Stimulated activated memory B cell treated with anti-CD40 and anti-IgM and Interleukin-4, amounts not matched to agents 10 μg/mL and 1 μg/mL and 100 μg/mL, for 72 hours (primary cell): ENCODE results near the gene ADORA2A.

ENCODE experiments used
- ATAC-seq: fragments of 150-1000 bp; cut with Tn5 transposase; 2 replicates; pipeline ENCODE4 v1.10.0; 2021
- H3K27ac Mint-ChIP-seq: one replicate; pipeline ENCODE4 v1.8.0; 2022; ENCODE audit warnings: mild to moderate bottlenecking, mixed read lengths
- H3K27me3 Mint-ChIP-seq: one replicate; pipeline ENCODE4 v1.8.0; 2022; ENCODE audit warnings: mixed read lengths
- H3K36me3 Mint-ChIP-seq: one replicate; pipeline ENCODE4 v1.8.0; 2022; ENCODE audit warnings: mixed read lengths
- H3K4me1 Mint-ChIP-seq: one replicate; pipeline ENCODE4 v1.8.0; 2022; ENCODE audit warnings: mixed read lengths
- H3K4me3 Mint-ChIP-seq: one replicate; pipeline ENCODE4 v1.8.0; 2022; ENCODE audit warnings: mild to moderate bottlenecking, moderate library complexity, mixed read lengths
- H3K9me3 Mint-ChIP-seq: one replicate; pipeline ENCODE4 v1.8.0; 2022; ENCODE audit warnings: mixed read lengths

Gene ADORA2A

DNA sequence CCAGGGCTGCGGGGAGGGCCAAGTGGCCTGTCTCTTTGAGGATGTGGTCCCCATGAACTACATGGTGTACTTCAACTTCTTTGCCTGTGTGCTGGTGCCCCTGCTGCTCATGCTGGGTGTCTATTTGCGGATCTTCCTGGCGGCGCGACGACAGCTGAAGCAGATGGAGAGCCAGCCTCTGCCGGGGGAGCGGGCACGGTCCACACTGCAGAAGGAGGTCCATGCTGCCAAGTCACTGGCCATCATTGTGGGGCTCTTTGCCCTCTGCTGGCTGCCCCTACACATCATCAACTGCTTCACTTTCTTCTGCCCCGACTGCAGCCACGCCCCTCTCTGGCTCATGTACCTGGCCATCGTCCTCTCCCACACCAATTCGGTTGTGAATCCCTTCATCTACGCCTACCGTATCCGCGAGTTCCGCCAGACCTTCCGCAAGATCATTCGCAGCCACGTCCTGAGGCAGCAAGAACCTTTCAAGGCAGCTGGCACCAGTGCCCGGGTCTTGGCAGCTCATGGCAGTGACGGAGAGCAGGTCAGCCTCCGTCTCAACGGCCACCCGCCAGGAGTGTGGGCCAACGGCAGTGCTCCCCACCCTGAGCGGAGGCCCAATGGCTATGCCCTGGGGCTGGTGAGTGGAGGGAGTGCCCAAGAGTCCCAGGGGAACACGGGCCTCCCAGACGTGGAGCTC is 13.5 kb downstream of the ADORA2A start:
- Mint-ChIP-seq H3K27ac (peak overlapping the region; percentile 54), H3K36me3 (peaks cover 32% of the 10 kb centered on the region), H3K4me1 (peaks cover 67% of the 10 kb centered on the region), H3K4me3 (no peak overlapping the region), H3K9me3 (no peaks in the 10 kb centered on the region), H3K27me3 (no peaks in the 10 kb centered on the region)
- ATAC-seq = no peak

GRCh38 chr22:24441406-24442351 is 14.3 kb downstream of the ADORA2A start:
- Mint-ChIP-seq H3K4me1 (peaks cover 58% of the 10 kb centered on the region), H3K36me3 (peaks cover 32% of the 10 kb centered on the region), H3K4me3 (no peak overlapping the region), H3K27ac (peak overlapping the region; percentile 54), H3K9me3 (no peaks in the 10 kb centered on the region), H3K27me3 (no peaks in the 10 kb centered on the region)
- no peak for ATAC-seq

- H3K36me3 Mint-ChIP-seq = peaks cover 32% of the 10 kb centered on the region
- no peak overlapping the region for H3K27ac Mint-ChIP-seq
- ATAC-seq = no peak
- H3K9me3 Mint-ChIP-seq = no peaks in the 10 kb centered on the region
- H3K4me3 Mint-ChIP-seq = no peak overlapping the region
- peaks cover 57% of the 10 kb centered on the region for H3K4me1 Mint-ChIP-seq
- H3K27me3 Mint-ChIP-seq = no peaks in the 10 kb centered on the region
Measured at GRCh38 chr22:24442352-24442744, 14.9 kb downstream of the ADORA2A start.

DNA sequence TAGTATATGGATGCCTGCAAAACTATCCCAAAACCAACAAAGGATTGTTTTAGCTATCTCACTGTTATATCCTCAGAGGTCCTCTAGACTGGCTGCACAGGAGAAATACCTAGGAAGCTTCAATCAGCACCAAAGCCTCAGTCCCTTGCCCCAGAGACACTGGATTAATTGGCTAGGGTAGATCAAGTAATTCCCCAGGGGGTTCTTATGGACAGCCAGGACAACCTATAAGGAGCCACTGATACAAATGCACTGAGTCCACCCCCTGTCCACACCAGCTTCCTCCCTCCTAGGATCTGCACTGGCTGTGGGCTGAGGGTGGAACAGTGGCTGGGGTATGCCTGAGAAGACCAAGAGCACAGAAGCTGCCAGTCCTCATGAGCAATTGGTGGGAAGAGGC is 16.3 kb downstream of the ADORA2A start:
- H3K27me3 Mint-ChIP-seq = no peaks in the 10 kb centered on the region
- H3K9me3 Mint-ChIP-seq = no peaks in the 10 kb centered on the region
- H3K36me3 Mint-ChIP-seq = peaks cover 32% of the 10 kb centered on the region
- peaks cover 48% of the 10 kb centered on the region for H3K4me1 Mint-ChIP-seq
- H3K27ac Mint-ChIP-seq = no peak overlapping the region
- H3K4me3 Mint-ChIP-seq = no peak overlapping the region
- ATAC-seq = no peak

DNA sequence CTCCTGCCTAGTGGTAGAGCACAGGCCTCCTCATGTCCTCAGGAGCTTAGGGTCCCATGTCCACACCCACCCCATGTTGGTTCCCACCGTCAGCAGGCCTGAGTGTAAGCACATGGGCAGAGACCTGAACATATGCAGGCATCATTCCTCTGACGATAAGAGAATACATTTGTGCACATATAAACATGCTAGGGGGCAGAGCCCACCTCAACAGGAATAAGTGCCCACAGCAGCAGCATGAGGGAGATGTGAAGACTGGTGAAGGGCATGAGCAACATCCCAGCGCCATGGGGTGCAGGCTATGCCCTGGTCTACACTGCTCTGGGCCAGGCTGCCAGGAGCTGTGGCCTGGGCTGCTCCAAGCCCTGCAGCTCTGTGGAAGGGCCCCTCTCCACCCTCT is 16.9 kb downstream of the ADORA2A start:
- ATAC-seq = no peak
- H3K9me3 Mint-ChIP-seq = no peaks in the 10 kb centered on the region
- no peaks in the 10 kb centered on the region for H3K27me3 Mint-ChIP-seq
- H3K27ac Mint-ChIP-seq = peak overlapping the region; percentile 26
- peaks cover 32% of the 10 kb centered on the region for H3K36me3 Mint-ChIP-seq
- H3K4me1 Mint-ChIP-seq = peaks cover 47% of the 10 kb centered on the region
- no peak overlapping the region for H3K4me3 Mint-ChIP-seq

- H3K27me3 Mint-ChIP-seq = no peaks in the 10 kb centered on the region
- peak overlapping the region; percentile 26 for H3K27ac Mint-ChIP-seq
- H3K9me3 Mint-ChIP-seq = no peaks in the 10 kb centered on the region
- no peak overlapping the region for H3K4me3 Mint-ChIP-seq
- H3K4me1 Mint-ChIP-seq = peaks cover 51% of the 10 kb centered on the region
- H3K36me3 Mint-ChIP-seq = peaks cover 32% of the 10 kb centered on the region
- ATAC-seq = no peak
Measured at GRCh38 chr22:24444729-24445466, 17.5 kb downstream of the ADORA2A start.

GRCh38 chr22:24445481-24446259 is 18.3 kb downstream of the ADORA2A start:
- Mint-ChIP-seq H3K9me3 (no peaks in the 10 kb centered on the region), H3K4me3 (no peak overlapping the region), H3K27ac (peak overlapping the region; percentile 26), H3K36me3 (peaks cover 29% of the 10 kb centered on the region), H3K4me1 (peaks cover 55% of the 10 kb centered on the region), H3K27me3 (no peaks in the 10 kb centered on the region)
- peak; percentile 78 for ATAC-seq

- peaks cover 23% of the 10 kb centered on the region for H3K36me3 Mint-ChIP-seq
- ATAC-seq = no peak
- H3K27ac Mint-ChIP-seq = no peak overlapping the region
- H3K4me3 Mint-ChIP-seq = no peak overlapping the region
- no peaks in the 10 kb centered on the region for H3K9me3 Mint-ChIP-seq
- no peaks in the 10 kb centered on the region for H3K27me3 Mint-ChIP-seq
- peaks cover 51% of the 10 kb centered on the region for H3K4me1 Mint-ChIP-seq
Measured at GRCh38 chr22:24446260-24446611, 18.8 kb downstream of the ADORA2A start.

- H3K9me3 Mint-ChIP-seq = no peaks in the 10 kb centered on the region
- peaks cover 31% of the 10 kb centered on the region for H3K4me1 Mint-ChIP-seq
- no peaks in the 10 kb centered on the region for H3K36me3 Mint-ChIP-seq
- H3K27ac Mint-ChIP-seq = peak overlapping the region; percentile 15
- no peaks in the 10 kb centered on the region for H3K27me3 Mint-ChIP-seq
- no peak for ATAC-seq
- H3K4me3 Mint-ChIP-seq = no peak overlapping the region
Measured at GRCh38 chr22:24450610-24451009, 23.2 kb downstream of the ADORA2A start.

- Mint-ChIP-seq H3K9me3 (no peaks in the 10 kb centered on the region), H3K27ac (no peak overlapping the region), H3K4me3 (no peak overlapping the region), H3K4me1 (peaks cover 30% of the 10 kb centered on the region), H3K36me3 (no peaks in the 10 kb centered on the region), H3K27me3 (no peaks in the 10 kb centered on the region)
- no peak for ATAC-seq
Measured at GRCh38 chr22:24451162-24451561, 23.8 kb downstream of the ADORA2A start.

DNA sequence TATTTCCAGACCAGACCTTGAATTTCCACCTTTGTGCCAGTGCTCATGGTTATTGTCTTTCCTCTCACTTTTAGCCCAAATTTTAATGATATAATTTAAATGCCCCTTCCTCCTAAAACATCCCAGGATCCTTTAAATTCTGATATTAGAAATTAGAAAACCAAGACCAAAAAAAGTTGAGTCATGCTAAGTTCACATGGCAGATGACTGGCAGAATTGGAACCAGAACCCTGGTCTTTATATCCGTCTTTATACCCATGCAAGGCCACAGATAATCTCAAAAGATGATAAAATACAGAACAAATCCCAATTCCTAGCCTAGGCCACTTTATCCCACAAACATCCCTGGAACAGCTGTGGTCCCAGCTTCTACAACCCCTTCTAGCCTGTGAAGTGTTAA is 26.5 kb downstream of the ADORA2A start:
- no peak overlapping the region for H3K4me3 Mint-ChIP-seq
- no peaks in the 10 kb centered on the region for H3K9me3 Mint-ChIP-seq
- H3K36me3 Mint-ChIP-seq = no peaks in the 10 kb centered on the region
- no peak for ATAC-seq
- peaks cover 19% of the 10 kb centered on the region for H3K4me1 Mint-ChIP-seq
- no peaks in the 10 kb centered on the region for H3K27me3 Mint-ChIP-seq
- no peak overlapping the region for H3K27ac Mint-ChIP-seq

DNA sequence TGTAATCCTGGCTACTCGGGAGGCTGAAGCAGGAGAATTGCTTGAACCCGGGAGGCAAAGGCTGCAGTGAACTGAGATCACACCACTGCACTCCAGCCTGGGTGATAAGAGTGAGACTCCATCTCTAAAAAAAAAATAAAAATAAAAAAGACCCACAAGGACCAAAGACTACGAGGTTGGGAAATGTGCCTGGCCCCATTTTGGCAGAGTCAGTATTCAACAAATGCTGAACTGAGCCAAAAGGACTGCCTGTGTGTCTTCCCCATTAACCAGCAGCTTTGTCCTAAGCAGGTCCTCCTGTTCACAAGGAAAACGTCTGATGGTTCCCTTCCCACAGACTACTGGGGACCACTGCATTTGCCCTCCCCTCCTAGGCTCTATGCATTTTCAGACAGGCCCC is 27.6 kb downstream of the ADORA2A start:
- no peak for ATAC-seq
- peaks cover 8% of the 10 kb centered on the region for H3K4me1 Mint-ChIP-seq
- no peak overlapping the region for H3K27ac Mint-ChIP-seq
- H3K27me3 Mint-ChIP-seq = no peaks in the 10 kb centered on the region
- no peak overlapping the region for H3K4me3 Mint-ChIP-seq
- H3K9me3 Mint-ChIP-seq = no peaks in the 10 kb centered on the region
- H3K36me3 Mint-ChIP-seq = no peaks in the 10 kb centered on the region

DNA sequence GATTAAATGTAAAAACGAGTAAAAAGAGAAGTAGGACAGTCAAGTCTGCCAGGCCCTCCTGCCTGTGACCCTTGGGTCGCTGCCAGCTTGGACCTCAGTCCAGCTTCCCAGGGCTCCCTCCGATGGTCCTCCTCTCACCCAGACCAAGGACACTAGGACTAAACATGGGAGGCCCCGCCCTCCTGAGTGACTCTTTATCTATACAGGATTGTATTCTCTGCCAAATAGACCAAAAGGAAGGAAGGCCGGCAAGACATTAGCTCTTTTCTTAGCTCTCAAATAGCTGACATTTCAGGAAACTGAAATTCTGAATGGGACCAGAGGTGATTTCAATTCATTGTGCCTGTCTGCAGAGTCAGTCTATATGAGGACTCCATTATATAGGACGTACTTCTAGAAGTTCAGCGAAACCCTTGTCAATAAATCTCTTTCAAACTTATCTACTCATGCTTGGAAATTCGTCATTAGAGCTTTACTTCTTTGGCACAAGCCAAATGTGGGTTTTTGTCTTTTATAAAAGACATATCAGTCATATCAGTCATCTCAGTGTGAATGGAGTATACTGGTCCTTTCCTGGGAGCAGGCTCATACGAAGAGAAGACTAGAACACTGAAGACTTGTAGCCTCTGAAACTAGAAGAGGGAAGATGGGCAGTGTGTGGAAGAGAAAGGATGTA is 28.5 kb downstream of the ADORA2A start:
- Mint-ChIP-seq H3K4me1 (no peaks in the 10 kb centered on the region), H3K27ac (peak overlapping the region; percentile 30), H3K9me3 (no peaks in the 10 kb centered on the region), H3K4me3 (no peak overlapping the region), H3K27me3 (no peaks in the 10 kb centered on the region), H3K36me3 (no peaks in the 10 kb centered on the region)
- no peak for ATAC-seq

- H3K4me1 Mint-ChIP-seq = peaks cover 2% of the 10 kb centered on the region
- no peaks in the 10 kb centered on the region for H3K9me3 Mint-ChIP-seq
- H3K4me3 Mint-ChIP-seq = no peak overlapping the region
- no peak overlapping the region for H3K27ac Mint-ChIP-seq
- no peaks in the 10 kb centered on the region for H3K36me3 Mint-ChIP-seq
- no peaks in the 10 kb centered on the region for H3K27me3 Mint-ChIP-seq
- ATAC-seq = no peak
Measured at GRCh38 chr22:24457894-24458420, 30.6 kb downstream of the ADORA2A start.
